A549 treated with Hydrocortisone at 1 μM for 4 hours (cell line): ENCODE data around the gene CYBRD1. TPM values are rescaled to one million over a fixed set of nuclear protein-coding genes. Genes with fewer than 3 reads are reported as not detected.

Experiments
- total RNA-seq: library from RNA; stranded (reverse); fragments of 200-300 nt; extraction: Qiagen RNA extraction; gene quantifications from 5 replicates; pipeline ENCODE4 v1.2.3, GENCODE V29; 2022

Gene CYBRD1
- total RNA-seq: 23.7 to 35.9 TPM (median 30.9 TPM) in 5 replicates

GRCh38 chr2:171522052-171522787, at the start of gene CYBRD1:
TSS of gene CYBRD1 (plus strand) at chr2:171522474. CDS start at chr2:171522546, 72 bp downstream.

Other genes starting within 250 kb of the CYBRD1 start
- gene METTL8, start 88.5 kb upstream of the CYBRD1 start, total RNA-seq: 24.9 to 34.4 TPM (median 26.0 TPM) in 5 replicates
- gene DCAF17, start 88.2 kb upstream of the CYBRD1 start, total RNA-seq: 7.6 to 13.3 TPM (median 9.9 TPM) in 5 replicates
- 61.6 to 90.6 TPM (median 72.0 TPM) in 5 replicates for gene DYNC1I2, start 165.0 kb downstream of the CYBRD1 start, total RNA-seq